ENCODE measurements around the gene ZNF865. TPM values are rescaled to one million over a fixed set of nuclear protein-coding genes. Genes with fewer than 3 reads are reported as not detected.
A peak's percentile ranks its signal among the peaks of the same experiment; 100 is the strongest.

Gene ZNF865
- total RNA-seq, 1 donor from 2014 or later = 0.53 TPM

DNA sequence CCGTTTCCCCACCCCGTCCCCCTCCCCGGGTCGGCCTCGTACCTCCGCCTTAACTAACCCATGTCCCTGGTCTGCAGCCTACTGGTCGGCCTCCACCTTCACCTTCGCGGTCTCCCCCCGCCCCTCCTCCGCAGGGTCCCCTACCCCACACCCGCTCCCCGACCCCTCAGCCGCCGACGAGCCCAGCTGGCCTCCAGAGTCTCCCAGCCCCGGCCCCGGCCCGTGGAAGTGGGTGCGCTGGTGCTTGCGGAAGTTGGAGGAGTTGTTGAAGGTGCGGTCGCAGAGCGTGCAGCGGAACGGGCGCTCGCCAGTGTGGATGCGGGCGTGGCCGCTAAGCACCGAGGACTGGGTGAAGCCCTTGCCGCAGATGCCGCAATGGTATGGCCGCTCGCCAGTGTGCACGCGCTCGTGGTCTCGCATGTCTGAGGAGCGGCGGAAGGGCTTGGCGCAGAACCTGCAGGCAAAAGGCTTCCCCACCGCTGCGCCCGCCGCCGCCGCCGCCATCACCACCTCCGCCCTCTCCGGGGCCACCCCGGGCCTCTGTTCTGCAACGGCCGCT, 16.3 kb downstream of the ZNF865 start:
- no peak for DNase-seq (ENCODE audit: low read depth)
- peaks cover 7% of the 10 kb centered on the region for H3K36me3 ChIP-seq (ENCODE audit: control insufficient read depth, insufficient read depth, low read length)
- H3K4me3 ChIP-seq (ENCODE audit: low read depth, low read length) = no peak overlapping the region
- FAIRE-seq = no peak
- no peaks in the 10 kb centered on the region for H3K27me3 ChIP-seq (ENCODE audit: control insufficient read depth, insufficient read depth, low read length)
- TF ChIP-seq, protein P1, sequence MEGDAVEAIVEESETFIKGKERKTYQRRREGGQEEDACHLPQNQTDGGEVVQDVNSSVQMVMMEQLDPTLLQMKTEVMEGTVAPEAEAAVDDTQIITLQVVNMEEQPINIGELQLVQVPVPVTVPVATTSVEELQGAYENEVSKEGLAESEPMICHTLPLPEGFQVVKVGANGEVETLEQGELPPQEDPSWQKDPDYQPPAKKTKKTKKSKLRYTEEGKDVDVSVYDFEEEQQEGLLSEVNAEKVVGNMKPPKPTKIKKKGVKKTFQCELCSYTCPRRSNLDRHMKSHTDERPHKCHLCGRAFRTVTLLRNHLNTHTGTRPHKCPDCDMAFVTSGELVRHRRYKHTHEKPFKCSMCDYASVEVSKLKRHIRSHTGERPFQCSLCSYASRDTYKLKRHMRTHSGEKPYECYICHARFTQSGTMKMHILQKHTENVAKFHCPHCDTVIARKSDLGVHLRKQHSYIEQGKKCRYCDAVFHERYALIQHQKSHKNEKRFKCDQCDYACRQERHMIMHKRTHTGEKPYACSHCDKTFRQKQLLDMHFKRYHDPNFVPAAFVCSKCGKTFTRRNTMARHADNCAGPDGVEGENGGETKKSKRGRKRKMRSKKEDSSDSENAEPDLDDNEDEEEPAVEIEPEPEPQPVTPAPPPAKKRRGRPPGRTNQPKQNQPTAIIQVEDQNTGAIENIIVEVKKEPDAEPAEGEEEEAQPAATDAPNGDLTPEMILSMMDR (IDR thresholded peaks at IDR 0.05; ENCODE audit: insufficient read depth, low read length, severe bottlenecking) = no peak

DNA sequence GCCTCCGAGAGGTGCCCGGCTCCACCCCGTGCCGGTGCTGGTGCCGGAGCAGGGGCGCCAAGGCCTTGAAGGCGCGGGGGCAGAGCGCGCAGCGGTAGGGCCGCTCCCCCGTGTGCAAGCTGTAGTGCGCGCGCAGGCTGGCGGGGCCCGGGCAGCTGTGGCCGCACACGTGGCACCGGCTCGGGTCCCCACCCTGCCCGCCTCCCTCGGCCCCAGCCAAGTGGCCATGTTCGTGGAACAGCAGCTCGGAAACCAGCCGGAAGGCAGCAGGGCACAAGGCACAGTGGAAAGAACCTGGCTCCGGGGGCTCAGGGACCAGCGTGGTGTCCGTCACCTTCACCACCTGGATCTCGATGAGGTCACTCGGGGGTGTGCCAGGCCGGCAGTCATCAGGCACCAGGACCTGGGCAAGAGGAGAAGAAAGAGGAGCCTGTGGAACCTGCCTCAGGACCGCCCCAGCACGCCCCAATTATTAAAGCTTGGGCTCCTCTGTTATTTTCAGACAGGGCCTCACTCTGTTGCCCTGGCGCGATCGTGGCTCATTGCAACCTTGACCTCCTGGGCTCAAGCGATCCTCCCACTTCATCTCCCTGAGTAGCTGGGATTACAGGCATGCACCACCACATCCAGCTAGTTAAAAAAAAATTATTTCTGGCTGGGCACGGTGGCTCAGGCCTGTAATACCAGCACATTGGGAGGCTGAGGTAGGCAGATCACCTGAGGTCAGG, 17.0 kb downstream of the ZNF865 start:
- no peak overlapping the region for H3K4me3 ChIP-seq (ENCODE audit: low read depth, low read length)
- FAIRE-seq (no peak), DNase-seq (ENCODE audit: low read depth) (no peak)
- TF ChIP-seq, protein P1 (IDR thresholded peaks at IDR 0.05; ENCODE audit: insufficient read depth, low read length, severe bottlenecking) = no peak
- H3K36me3 ChIP-seq (ENCODE audit: control insufficient read depth, insufficient read depth, low read length) = peaks cover 3% of the 10 kb centered on the region
- no peaks in the 10 kb centered on the region for H3K27me3 ChIP-seq (ENCODE audit: control insufficient read depth, insufficient read depth, low read length)

DNA sequence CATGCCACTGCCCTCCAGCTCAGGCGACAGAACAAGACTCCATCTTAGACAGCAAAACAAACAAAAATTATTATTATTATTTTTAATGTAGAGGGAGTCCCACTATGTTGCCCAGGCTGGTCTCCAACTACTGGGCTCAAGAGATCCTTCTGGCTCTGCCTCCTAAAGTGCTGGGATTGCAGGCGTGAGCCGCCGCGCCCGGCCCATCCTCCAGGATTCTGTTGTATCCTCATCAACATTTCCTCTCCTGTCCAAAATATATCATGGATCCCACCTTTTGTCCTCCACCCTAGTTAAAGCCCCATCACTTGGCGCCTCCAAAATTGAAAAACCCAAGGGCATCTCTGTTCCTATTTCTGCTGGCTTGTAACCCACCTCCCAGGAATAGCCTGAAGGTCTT, 17.7 kb downstream of the ZNF865 start:
- TF ChIP-seq, protein P1 (IDR thresholded peaks at IDR 0.05; ENCODE audit: insufficient read depth, low read length, severe bottlenecking) = no peak

DNA sequence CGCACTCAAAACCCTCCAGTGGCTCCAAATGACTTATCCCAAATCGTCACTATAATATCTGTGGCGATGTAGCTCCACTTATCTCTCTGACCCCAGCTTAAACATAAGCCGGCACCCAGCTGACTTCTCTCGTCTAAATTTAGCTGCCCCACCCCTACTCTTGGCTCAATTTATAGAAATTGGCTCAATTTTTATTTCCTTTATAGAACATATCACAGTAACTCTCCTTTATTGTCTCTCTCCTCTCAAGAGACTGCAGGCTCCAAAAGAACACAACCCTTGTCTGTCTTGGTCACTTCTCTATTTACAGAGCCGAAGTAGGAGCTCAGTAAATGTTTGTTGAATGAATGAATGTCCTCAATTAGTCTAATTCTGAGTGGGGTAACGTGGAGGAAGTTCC, 18.1 kb downstream of the ZNF865 start:
- DNase-seq (ENCODE audit: low read depth) (no peak), FAIRE-seq (no peak)
- peaks cover 1% of the 10 kb centered on the region for H3K36me3 ChIP-seq (ENCODE audit: control insufficient read depth, insufficient read depth, low read length)
- H3K4me3 ChIP-seq (ENCODE audit: low read depth, low read length) = no peak overlapping the region
- TF ChIP-seq, protein P1 (IDR thresholded peaks at IDR 0.05; ENCODE audit: insufficient read depth, low read length, severe bottlenecking) = no peak
- H3K27me3 ChIP-seq (ENCODE audit: control insufficient read depth, insufficient read depth, low read length) = no peaks in the 10 kb centered on the region

More for the DNA sequence above, 17.7 kb downstream of the ZNF865 start:
- FAIRE-seq (no peak), DNase-seq (ENCODE audit: low read depth) (no peak)
- no peak overlapping the region for H3K4me3 ChIP-seq (ENCODE audit: low read depth, low read length)
- H3K36me3 ChIP-seq (ENCODE audit: control insufficient read depth, insufficient read depth, low read length) = peaks cover 1% of the 10 kb centered on the region
- no peaks in the 10 kb centered on the region for H3K27me3 ChIP-seq (ENCODE audit: control insufficient read depth, insufficient read depth, low read length)

DNA sequence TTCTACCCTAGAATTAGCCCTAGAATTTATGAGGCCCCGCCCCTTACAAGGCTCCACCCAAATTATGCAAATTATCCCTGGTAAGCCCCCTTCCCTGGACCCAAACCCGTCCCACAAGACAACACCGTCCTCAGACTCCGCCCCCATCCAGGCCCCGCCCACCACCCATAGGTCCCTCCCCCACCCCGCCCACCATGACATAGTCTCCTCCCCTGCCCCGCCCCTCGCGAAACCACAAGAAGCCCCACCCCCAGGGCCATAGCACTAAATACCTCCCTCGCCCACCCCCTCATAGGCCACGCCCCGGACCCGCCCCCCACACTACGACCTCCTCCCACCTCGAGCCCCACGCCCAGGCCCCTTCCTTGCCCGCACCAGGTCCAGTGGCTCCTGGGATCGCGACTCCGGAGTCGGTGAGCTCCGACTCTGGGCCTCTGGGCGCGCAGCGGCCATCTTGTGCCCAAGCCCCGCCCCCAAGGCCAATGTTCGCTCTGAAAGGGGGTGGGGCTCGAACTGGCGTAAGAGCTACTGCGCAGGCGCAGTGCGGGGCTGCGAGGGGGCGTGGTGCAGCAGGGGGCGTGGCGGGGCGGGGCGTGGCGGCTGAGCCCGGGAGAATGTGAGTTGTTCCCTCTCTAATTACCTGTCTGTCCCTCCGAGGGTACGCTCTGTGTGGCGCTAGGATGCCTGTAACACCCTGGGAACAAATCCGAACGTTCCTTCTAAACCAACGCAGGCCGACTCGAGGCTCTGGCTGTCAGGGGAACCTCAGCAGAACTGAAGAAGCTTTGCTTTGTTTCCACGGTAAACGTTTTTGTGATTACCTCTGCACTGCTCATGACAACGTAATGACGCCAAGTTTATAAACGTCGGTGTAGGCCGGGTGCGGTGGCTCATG, 18.9 kb downstream of the ZNF865 start, which contains the start of gene ZNF784:
Gene ZNF784 (minus strand): TSS at position 458 of the 895 bp plus-strand sequence. CDS start 5 bp downstream, at position 453.
- peak; percentile 70 for DNase-seq (ENCODE audit: low read depth)
- TF ChIP-seq, protein P1 (IDR thresholded peaks at IDR 0.05; ENCODE audit: insufficient read depth, low read length, severe bottlenecking) = no peak
- no peak for FAIRE-seq
- H3K27me3 ChIP-seq (ENCODE audit: control insufficient read depth, insufficient read depth, low read length) = no peaks in the 10 kb centered on the region
- peaks cover 1% of the 10 kb centered on the region for H3K36me3 ChIP-seq (ENCODE audit: control insufficient read depth, insufficient read depth, low read length)
- H3K4me3 ChIP-seq (ENCODE audit: low read depth, low read length) = peak within 1 kb of the TSS; percentile 78
